ENCODE results near the gene GPR135.

GPR135 gene

DNA sequence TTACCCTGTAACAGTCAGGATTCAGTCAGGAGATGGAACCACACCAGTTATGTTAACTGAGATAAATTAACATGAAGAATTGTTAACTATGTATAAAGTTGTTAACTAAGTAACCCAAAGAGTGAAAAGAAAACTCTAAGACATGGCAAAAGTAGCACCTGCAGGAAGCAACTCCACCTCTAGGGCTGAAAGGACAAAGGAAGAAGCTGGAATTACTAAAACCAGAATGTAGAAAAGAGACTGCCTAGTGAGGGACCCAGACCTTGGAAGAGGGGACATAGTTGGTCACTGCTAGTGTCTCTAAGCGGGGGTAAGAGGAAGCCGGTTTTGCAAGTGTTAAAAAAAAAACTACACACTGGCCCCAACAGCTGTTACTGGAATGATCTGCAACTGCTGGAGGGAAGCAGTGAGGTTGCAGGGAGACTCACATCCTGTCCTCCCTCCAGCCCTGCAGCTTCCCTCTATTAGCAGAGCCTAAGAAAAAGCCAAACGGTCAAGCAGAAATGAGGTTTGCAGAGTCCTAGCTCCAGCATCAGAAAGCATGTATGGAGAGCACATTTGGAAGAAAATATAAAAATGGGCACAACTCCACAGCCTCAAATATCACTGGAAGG, 39.8 kb downstream of the GPR135 start:
- Histone ChIP-seq H3K27ac (no peak overlapping the region), H3K27me3 (ENCODE audit: insufficient read depth, low read depth) (no peaks in the 10 kb centered on the region), H3K4me1 (ENCODE audit: low read depth, poor library complexity, severe bottlenecking) (no peaks in the 10 kb centered on the region), H3K4me2 (no peak overlapping the region), H3K36me3 (ENCODE audit: insufficient read depth) (no peaks in the 10 kb centered on the region), H3K4me3 (IDR thresholded peaks at IDR 0.05; ENCODE audit: insufficient read depth, low read depth, low read length) (no peak overlapping the region), H3K79me2 (ENCODE audit: insufficient read depth, low read depth) (no peaks in the 10 kb centered on the region), H3K9ac (no peak overlapping the region), H2AFZ (ENCODE audit: low read depth) (no peak overlapping the region), H4K20me1 (ENCODE audit: insufficient read depth) (no peaks in the 10 kb centered on the region)
- TF ChIP-seq, protein P1, sequence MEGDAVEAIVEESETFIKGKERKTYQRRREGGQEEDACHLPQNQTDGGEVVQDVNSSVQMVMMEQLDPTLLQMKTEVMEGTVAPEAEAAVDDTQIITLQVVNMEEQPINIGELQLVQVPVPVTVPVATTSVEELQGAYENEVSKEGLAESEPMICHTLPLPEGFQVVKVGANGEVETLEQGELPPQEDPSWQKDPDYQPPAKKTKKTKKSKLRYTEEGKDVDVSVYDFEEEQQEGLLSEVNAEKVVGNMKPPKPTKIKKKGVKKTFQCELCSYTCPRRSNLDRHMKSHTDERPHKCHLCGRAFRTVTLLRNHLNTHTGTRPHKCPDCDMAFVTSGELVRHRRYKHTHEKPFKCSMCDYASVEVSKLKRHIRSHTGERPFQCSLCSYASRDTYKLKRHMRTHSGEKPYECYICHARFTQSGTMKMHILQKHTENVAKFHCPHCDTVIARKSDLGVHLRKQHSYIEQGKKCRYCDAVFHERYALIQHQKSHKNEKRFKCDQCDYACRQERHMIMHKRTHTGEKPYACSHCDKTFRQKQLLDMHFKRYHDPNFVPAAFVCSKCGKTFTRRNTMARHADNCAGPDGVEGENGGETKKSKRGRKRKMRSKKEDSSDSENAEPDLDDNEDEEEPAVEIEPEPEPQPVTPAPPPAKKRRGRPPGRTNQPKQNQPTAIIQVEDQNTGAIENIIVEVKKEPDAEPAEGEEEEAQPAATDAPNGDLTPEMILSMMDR (conservative IDR thresholded peaks at IDR 0.05; ENCODE audit: low read depth, low read length), result no peak

DNA sequence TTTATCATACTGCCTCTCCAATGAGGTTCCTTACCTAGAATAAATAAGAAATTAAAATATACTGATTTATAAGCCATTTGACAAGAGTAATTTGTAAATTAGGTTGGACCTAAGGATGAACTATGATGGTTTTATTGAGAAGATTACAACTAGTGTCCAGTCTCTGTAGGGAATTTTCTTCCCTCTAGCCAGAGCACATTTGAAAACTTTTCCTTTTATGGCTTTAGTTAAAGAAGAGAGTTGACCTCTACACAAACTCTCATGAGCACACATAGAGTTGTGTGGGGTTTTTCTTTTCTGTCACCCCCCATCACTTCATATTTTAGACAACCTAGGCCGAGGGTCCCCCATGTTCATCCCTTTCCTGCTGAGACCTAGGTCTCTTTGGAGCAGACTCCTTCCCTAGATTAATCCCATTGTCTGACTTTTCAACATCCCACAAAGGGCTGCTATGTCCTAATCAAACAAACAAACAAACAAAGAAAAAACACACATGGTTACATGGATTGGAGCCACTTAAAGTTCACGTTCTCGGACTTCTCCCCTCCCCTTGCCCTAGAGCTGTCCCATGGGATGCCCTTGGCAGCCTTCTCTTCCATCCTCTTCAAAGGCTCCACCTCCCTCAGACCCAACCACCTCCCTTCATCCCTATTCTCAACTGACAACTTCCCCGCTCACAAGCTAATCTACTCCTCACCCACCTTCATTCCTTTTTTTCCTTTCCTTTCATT, 40.7 kb downstream of the GPR135 start:
- no peak overlapping the region for H3K4me2 ChIP-seq
- H3K27ac ChIP-seq, result no peak overlapping the region
- TF ChIP-seq, protein P1 (conservative IDR thresholded peaks at IDR 0.05; ENCODE audit: low read depth, low read length), result no peak
- no peaks in the 10 kb centered on the region for H4K20me1 ChIP-seq (ENCODE audit: insufficient read depth)
- no peaks in the 10 kb centered on the region for H3K79me2 ChIP-seq (ENCODE audit: insufficient read depth, low read depth)
- no peaks in the 10 kb centered on the region for H3K36me3 ChIP-seq (ENCODE audit: insufficient read depth)
- H3K4me1 ChIP-seq (ENCODE audit: low read depth, poor library complexity, severe bottlenecking), result no peaks in the 10 kb centered on the region
- no peak overlapping the region for H3K9ac ChIP-seq
- no peaks in the 10 kb centered on the region for H3K27me3 ChIP-seq (ENCODE audit: insufficient read depth, low read depth)
- H3K4me3 ChIP-seq (IDR thresholded peaks at IDR 0.05; ENCODE audit: insufficient read depth, low read depth, low read length), result no peak overlapping the region
- no peak overlapping the region for H2AFZ ChIP-seq (ENCODE audit: low read depth)

DNA sequence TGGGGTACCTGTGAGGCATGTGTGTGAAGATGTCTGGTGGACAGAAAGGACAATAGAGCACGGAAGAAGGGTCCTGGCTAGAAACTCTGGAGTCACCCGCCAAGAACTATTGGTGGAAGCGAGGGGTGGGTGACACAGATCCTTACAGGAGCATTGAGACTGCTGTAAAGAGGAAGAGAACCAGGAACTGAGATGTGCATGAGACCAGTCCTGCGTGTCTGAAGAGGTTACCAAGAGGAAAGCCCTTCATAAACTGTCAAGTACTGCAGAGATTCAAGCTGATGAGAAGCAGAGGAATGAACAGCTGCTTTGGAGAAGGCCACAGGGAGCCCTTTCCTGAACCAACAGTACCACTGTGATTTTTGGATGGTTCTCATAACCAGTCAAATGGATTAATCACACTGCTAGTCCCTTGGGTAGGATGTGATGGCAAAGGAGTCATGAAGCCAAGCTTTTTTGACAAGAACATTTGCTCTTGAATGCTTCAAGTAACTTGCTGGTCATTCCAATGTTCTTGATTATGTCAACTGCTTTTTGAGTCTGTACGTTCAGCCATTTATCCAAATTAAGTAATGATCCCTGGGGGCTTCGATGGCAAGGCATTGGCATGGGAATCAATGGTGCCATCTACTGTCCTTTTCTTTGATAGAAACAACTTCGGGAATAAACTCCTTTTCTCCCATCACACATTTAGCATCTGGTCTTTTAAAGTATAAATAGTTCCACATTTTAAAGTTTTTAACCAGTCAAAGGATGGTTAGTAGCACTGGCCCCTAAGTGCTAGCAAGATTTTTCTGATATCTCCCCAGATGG, 42.9 kb downstream of the GPR135 start:
- Histone ChIP-seq H4K20me1 (ENCODE audit: insufficient read depth) (no peaks in the 10 kb centered on the region), H3K36me3 (ENCODE audit: insufficient read depth) (no peaks in the 10 kb centered on the region), H3K9ac (no peak overlapping the region), H3K4me2 (no peak overlapping the region), H3K27me3 (ENCODE audit: insufficient read depth, low read depth) (no peaks in the 10 kb centered on the region), H2AFZ (ENCODE audit: low read depth) (no peak overlapping the region), H3K79me2 (ENCODE audit: insufficient read depth, low read depth) (no peaks in the 10 kb centered on the region), H3K4me1 (ENCODE audit: low read depth, poor library complexity, severe bottlenecking) (no peaks in the 10 kb centered on the region), H3K27ac (no peak overlapping the region), H3K4me3 (IDR thresholded peaks at IDR 0.05; ENCODE audit: insufficient read depth, low read depth, low read length) (no peak overlapping the region)
- TF ChIP-seq, protein P1 (conservative IDR thresholded peaks at IDR 0.05; ENCODE audit: low read depth, low read length), result no peak

DNA sequence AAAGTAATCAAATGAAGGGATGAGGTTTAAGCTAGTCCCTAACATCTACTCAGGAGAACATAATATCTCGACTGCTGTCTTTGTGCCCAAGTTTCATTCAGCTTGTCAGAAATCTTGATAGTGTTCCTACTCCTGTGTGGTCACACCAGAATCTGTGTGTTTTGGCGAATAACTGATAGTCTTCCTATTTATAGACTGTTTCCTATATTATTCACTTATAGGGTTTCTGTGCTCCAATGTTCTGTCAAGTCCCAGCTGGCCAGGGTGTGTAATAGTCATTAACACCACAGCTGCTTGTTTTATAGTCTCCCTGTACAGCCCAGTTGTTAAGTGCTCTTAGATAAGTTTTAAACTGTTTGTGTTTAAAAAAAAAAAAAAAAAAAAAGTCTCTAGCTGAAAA, 45.9 kb downstream of the GPR135 start:
- Histone ChIP-seq H3K79me2 (ENCODE audit: insufficient read depth, low read depth) (no peaks in the 10 kb centered on the region), H3K27me3 (ENCODE audit: insufficient read depth, low read depth) (no peaks in the 10 kb centered on the region), H3K4me1 (ENCODE audit: low read depth, poor library complexity, severe bottlenecking) (no peaks in the 10 kb centered on the region), H2AFZ (ENCODE audit: low read depth) (no peak overlapping the region), H4K20me1 (ENCODE audit: insufficient read depth) (no peaks in the 10 kb centered on the region), H3K27ac (no peak overlapping the region), H3K4me3 (IDR thresholded peaks at IDR 0.05; ENCODE audit: insufficient read depth, low read depth, low read length) (no peak overlapping the region), H3K9ac (no peak overlapping the region), H3K4me2 (no peak overlapping the region), H3K36me3 (ENCODE audit: insufficient read depth) (no peaks in the 10 kb centered on the region)
- TF ChIP-seq, protein P1 (conservative IDR thresholded peaks at IDR 0.05; ENCODE audit: low read depth, low read length), result no peak
